ENCODE measurements around the gene KCNH6.
A peak's percentile ranks its signal among the peaks of the same experiment; 100 is the strongest.

The KCNH6 gene, protein sequence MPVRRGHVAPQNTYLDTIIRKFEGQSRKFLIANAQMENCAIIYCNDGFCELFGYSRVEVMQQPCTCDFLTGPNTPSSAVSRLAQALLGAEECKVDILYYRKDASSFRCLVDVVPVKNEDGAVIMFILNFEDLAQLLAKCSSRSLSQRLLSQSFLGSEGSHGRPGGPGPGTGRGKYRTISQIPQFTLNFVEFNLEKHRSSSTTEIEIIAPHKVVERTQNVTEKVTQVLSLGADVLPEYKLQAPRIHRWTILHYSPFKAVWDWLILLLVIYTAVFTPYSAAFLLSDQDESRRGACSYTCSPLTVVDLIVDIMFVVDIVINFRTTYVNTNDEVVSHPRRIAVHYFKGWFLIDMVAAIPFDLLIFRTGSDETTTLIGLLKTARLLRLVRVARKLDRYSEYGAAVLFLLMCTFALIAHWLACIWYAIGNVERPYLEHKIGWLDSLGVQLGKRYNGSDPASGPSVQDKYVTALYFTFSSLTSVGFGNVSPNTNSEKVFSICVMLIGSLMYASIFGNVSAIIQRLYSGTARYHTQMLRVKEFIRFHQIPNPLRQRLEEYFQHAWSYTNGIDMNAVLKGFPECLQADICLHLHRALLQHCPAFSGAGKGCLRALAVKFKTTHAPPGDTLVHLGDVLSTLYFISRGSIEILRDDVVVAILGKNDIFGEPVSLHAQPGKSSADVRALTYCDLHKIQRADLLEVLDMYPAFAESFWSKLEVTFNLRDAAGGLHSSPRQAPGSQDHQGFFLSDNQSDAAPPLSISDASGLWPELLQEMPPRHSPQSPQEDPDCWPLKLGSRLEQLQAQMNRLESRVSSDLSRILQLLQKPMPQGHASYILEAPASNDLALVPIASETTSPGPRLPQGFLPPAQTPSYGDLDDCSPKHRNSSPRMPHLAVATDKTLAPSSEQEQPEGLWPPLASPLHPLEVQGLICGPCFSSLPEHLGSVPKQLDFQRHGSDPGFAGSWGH

DNA sequence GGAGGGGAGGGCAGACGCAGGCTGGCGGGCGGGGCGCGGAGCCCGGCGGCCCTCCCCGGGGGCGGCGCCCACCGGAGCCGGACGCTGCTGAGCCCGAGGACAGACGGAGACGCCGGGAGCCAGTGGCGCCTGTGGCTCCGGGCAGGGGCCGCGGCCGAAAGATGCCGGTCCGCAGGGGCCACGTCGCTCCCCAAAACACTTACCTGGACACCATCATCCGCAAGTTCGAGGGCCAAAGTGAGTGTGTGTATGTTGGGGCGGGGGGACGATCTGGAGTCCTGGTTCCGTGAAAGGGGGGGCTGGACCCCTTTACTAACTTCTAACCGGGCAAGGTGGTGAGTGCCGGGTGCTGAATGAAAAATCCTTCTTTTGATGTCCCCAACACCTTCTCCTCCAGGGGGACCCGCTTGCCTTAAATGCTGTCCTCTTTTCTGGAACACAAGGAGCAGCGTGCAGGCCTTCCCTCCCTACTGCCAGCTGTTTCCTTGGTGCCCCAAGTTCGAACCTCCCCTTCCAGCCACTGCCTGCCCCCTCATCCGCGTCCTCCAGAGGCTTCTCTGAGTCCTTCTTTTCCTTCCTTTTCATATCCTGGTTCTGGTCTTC, at the start of gene KCNH6:
KCNH6 (plus strand) TSS at position 106 of the 603 bp plus-strand sequence; CDS start at position 162, 56 bp downstream.
- DNase-seq (ENCODE audit: low read depth, low spot score), result no peak

DNA sequence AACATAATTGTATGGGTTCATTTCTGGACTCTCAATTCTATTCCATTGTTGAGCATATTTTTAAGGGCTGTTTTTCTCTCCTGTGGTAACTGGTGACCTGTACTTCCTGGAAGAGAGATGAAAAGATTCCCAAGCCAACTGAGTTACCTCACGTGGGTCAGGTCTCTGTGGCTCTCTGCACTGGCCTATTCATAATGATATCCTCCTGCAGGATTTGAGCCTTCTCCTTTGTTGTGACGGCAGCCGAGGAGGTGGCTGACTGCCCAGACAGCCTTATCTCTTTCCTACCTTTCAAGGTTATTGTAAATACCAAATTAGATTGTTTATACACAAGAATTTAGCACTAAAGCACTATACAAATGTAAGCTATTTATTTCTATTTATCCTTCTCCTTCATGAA, 49.0 kb upstream of the KCNH6 start:
- DNase-seq (ENCODE audit: low read depth, low spot score), result no peak

DNA sequence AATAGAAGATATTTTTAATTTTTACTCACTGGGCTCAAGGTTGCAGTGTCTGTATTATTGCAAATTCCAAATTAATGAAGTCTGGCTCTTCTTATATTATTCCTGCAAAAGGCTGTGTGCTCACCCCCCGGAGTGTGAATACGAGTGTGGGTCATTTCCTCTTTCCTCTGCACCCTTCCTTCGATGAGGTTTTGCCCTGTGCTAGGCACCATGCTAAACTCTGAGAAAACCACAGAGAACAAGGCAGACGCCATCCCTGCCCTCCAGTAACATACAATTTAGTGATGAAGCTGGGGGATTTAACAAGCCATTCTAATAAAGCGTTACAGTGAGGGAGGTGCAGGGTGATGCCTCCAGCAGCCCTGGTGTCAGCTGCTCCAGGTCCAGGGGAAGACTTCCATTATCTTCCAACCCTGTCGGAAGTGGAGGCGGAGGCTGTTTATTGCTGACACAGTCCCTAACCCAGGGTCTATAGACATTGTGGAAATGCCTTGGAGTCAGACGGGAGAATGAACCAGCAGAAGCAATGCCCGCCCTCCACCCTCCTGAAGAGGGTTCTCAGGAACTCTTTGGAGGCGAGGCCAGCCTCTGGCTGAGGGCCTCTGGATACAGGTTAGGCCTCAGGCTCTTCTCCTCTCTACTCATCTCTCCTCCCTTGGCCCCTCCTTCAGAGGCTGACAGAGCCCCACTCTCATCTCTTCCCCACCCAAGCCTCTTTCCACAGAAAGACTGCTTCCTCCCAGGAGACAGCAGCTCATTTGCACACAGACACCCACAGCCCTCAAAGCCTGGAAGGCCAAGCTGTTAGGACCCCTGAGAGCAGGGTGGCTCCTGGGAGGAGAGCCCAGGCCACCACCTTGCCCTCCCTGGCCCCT, 48.3 kb upstream of the KCNH6 start:
- DNase-seq (ENCODE audit: low read depth, low spot score), result no peak

DNA sequence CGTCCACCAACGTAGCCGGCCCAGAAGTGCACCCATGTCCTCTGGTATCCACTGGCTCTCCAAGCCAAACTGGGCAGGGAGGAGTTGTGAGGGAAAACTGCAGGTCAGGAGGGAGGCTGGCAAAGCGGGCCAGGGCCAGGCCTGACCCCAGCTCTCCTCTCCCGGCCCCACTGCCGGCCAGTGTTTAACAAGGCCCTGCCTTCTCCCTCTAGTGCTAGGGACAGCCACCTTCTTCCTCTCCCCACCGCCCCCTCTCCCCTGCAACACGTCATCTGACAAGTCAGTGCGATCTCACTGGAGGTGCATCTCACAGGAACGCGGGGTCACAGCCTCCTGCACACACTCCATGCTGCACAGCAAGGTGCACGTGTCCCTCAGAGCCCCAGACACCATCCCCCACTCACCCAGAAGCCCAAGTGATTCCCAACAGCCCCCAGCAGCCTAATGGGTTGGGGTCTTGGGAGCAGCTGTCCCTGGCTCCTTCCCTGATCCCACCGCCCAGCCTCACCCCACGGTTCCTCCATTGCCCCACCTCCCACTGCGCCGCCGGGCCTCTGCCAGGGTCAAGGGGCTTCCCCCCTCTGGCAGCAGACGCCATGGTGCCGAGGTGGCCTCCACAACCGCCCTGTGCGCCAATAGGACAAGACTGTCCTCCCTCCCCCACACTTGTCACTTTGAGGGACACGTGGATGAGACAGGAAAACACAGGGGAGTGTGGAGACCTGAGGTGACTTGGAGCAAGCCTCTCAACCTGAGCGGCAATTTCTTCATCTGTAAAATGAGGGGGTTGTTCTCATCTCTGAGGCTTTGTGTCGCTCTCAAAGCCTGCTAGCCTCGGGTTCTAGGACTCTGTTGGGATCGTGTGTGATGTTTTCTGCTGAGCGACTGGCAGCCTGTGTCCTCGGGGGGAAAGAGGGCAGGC, 47.4 kb upstream of the KCNH6 start:
- no peak for DNase-seq (ENCODE audit: low read depth, low spot score)

DNA sequence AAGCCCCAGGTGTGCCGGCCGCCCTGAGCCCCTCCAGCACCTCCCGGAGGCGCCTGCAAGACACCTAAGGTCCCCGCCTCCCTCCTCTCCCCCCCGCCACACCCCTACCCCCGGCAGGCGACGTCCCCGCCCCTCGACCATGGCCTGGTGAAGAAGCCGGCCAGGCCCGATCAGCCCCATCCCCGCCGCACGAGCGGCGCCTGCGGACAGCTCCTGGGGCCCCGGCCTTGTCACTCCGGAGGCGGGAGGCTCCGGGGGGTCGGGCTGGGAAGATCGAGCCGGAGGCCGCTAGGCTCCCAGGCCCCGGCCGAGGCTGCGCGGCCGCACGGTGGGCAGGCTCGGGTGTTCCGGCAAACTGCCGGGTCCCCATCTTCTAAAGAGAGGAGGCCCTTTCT, 46.7 kb upstream of the KCNH6 start:
- no peak for DNase-seq (ENCODE audit: low read depth, low spot score)

DNA sequence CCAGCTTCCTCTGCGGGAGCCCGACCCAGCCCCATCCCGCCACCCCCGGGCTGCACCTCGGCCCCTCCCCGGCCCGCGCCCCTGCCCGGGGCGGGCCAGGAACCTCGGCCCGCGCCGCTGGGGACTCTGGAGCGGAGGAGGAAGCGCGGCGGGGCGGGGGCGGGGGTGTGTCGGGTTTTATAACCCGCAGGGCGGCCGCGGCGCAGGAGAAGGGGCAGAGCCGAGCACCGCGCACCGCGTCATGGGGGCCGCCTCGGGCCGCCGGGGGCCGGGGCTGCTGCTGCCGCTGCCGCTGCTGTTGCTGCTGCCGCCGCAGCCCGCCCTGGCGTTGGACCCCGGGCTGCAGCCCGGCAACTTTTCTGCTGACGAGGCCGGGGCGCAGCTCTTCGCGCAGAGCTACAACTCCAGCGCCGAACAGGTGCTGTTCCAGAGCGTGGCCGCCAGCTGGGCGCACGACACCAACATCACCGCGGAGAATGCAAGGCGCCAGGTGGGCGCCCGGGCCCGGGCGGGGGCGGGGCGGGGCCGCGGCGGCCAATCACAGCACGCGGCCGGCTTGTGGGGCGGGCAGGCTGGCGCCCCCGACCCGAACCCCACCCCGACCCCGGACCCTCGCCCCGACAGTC, 46.2 kb upstream of the KCNH6 start, which contains the start of gene ACE:
ACE (plus strand) TSS at position 208 of the 626 bp plus-strand sequence; CDS start at position 242, 34 bp downstream.
- no peak for DNase-seq (ENCODE audit: low read depth, low spot score)

DNA sequence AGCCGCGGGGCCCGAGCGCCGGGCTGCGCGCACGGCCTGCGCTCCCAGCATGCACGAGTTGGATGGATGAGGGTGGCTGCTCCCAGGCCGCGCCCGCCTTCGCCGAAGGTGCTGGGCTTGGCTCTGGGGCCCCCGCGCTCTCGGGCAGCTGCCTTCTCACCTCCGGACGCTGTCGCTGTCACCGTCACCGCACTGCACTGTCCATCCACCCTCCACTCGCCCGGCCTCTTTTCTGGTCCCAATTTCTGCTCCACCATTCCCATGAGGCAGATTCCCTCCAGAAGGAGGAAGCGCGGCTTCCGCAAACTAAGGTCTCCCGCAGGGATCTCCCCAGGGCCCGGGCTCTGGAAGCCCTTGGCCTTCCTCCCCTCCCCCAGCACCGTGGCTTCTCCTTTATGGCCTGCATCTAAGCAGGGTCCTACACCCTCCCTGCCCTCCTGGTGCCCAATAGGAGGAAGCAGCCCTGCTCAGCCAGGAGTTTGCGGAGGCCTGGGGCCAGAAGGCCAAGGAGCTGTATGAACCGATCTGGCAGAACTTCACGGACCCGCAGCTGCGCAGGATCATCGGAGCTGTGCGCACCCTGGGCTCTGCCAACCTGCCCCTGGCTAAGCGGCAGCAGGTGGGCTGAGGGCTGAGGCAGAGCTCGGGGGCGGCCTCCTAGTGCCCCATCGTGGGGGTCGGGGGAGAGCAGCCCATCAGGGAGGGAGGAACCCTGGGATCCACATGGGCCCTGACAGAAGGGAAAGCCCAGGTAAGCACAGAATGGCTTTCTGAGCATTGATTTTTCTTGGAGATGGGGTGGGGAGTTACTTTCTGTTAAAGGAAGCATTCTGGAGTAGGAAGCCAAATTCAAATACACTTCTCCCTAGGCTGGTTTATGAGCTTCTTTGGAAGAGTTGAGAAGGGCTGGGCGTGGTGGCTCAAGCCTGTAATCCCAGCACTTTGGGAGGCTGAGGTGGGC, 45.4 kb upstream of the KCNH6 start:
- DNase-seq (ENCODE audit: low read depth, low spot score), result no peak

DNA sequence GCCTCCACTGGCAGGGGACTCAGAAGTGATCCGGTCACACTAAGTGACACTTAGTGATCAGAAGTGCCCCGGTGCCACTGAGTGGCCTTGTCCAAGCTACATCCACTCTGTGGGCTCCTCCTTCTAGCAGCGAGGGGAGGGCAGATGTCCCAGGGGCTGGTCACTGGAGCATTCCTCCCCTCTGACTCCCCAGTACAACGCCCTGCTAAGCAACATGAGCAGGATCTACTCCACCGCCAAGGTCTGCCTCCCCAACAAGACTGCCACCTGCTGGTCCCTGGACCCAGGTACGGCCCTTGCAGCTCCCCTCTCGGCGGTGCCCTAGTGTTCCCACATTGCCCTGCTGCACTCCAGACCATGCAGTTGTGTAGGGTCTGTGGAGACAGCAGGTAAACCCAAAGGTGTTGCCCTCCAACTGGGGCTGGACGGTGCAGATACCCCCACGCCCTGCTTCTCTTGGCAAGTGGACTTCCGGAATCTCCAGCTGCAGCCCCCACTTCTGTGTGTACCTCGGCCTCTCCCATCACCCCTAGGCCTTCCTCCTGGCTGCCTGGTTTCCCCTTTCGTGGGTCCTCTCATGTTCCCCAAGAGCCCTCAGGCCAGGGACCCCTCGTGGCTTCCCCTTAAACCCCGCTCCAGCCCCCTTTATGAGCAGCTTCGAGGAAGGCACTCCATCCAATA, 44.2 kb upstream of the KCNH6 start:
- DNase-seq (ENCODE audit: low read depth, low spot score), result peak; percentile 56

DNA sequence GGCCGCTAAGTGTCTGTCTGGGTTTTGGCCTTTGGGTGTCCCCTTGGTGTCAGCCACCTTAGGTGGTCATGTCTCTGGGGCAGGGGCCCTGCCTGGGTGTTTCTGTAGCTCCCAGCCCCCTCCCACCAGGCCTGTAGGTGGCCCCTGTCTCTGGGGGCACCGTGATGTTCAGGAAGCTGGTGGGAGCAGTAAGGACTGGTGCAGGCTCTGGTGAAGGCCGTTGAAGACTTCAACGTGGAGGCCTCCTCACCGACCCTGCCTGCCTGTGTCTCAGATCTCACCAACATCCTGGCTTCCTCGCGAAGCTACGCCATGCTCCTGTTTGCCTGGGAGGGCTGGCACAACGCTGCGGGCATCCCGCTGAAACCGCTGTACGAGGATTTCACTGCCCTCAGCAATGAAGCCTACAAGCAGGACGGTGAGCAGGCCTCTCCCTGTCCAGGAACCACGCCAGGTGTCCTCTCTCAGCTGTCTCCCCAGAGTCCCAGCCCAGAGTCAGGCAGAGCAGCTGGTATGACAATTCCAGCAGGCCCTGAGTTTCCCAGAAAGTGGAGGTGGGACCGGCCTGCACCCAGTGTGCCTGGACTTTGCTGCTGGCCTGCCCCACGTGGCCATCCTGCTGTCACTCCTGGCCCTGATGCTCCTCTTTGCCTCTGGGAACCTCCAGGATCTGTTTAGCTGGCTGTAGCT, 43.5 kb upstream of the KCNH6 start:
- no peak for DNase-seq (ENCODE audit: low read depth, low spot score)

DNA sequence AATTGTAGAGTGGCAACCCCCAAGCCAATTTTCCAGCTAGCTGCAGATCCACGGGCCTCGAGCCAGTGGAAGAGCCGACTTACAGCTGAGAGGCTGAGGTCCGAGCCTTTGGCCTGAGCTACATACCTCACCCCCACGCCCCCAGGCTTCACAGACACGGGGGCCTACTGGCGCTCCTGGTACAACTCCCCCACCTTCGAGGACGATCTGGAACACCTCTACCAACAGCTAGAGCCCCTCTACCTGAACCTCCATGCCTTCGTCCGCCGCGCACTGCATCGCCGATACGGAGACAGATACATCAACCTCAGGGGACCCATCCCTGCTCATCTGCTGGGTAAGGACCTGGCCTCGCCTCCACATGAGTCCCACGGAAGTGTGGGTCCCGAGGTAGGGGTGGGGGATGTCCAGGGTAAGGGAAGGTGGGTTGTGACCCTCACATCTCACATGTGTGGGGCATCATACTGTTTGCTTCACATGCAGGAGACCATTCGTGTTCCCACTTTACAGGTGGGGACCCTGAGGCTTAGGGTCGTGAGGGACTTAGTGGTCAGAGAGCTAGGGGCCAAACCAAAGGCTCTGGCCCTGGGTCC, 42.9 kb upstream of the KCNH6 start:
- no peak for DNase-seq (ENCODE audit: low read depth, low spot score)

DNA sequence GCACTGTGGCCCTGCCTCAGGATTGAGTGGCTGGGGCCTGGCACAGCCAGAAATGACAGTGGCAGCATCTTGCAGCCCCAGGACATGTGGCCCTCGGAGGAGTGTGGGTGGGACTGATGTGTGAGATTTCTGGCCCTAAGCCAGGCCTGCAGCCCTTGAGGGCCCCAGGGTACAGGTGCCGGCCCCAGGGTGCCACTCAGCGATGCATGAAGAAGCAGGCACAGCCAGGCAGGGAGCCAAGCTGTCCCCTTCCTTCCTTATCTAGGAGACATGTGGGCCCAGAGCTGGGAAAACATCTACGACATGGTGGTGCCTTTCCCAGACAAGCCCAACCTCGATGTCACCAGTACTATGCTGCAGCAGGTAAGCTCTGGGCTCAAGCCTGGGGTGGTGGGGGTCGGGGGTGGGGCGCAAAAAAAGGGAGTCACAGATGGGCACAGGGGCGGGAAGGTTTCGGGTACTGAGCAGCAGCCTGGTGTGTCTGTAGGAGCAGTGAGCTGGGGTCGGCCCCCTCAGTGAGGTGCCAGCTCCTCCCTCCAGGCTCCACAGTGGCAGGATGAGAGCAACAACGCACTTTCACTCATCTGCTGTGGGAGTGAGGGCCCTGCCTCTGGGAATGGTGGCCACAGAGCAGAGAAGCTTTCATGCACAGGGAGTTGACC, 42.2 kb upstream of the KCNH6 start:
- DNase-seq (ENCODE audit: low read depth, low spot score), result no peak

DNA sequence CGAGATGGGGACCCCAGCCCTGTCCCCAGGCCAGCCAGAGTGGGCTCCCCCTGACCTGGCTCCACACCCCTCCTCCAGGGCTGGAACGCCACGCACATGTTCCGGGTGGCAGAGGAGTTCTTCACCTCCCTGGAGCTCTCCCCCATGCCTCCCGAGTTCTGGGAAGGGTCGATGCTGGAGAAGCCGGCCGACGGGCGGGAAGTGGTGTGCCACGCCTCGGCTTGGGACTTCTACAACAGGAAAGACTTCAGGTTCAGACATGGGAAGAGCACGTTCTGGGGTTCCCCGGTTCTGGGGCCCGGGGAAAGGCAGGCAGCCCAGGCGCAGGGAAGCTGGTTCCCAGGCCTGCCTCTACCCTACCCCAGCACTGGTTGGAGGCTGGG, 41.7 kb upstream of the KCNH6 start:
- no peak for DNase-seq (ENCODE audit: low read depth, low spot score)

DNA sequence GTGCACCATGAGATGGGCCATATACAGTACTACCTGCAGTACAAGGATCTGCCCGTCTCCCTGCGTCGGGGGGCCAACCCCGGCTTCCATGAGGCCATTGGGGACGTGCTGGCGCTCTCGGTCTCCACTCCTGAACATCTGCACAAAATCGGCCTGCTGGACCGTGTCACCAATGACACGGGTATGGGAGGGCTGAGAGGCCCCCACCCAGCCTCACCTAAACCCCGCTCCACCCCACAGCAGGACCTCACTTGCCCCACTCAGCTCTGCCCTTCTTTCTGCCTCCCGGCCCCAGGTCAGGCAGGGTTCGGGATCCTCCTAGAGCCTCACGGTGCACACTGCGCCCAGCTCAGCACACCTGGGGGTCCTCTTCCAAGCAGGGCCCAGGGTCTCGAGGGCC, 40.6 kb upstream of the KCNH6 start:
- DNase-seq (ENCODE audit: low read depth, low spot score), result no peak

DNA sequence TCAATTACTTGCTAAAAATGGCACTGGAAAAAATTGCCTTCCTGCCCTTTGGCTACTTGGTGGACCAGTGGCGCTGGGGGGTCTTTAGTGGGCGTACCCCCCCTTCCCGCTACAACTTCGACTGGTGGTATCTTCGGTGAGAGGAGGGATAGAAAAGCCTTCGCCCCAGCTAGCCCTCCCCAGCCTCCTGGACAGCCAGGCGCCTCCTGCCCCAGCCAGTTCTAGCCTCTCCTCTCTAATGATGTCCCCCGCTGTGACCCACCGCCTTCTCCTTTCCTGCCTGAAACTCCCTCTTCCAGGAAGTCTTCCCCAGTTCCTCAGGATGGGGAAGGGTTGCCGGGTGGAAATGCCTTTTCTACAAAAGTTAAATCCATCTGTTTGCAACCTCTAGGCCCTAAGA, 40.1 kb upstream of the KCNH6 start:
- DNase-seq (ENCODE audit: low read depth, low spot score), result no peak

DNA sequence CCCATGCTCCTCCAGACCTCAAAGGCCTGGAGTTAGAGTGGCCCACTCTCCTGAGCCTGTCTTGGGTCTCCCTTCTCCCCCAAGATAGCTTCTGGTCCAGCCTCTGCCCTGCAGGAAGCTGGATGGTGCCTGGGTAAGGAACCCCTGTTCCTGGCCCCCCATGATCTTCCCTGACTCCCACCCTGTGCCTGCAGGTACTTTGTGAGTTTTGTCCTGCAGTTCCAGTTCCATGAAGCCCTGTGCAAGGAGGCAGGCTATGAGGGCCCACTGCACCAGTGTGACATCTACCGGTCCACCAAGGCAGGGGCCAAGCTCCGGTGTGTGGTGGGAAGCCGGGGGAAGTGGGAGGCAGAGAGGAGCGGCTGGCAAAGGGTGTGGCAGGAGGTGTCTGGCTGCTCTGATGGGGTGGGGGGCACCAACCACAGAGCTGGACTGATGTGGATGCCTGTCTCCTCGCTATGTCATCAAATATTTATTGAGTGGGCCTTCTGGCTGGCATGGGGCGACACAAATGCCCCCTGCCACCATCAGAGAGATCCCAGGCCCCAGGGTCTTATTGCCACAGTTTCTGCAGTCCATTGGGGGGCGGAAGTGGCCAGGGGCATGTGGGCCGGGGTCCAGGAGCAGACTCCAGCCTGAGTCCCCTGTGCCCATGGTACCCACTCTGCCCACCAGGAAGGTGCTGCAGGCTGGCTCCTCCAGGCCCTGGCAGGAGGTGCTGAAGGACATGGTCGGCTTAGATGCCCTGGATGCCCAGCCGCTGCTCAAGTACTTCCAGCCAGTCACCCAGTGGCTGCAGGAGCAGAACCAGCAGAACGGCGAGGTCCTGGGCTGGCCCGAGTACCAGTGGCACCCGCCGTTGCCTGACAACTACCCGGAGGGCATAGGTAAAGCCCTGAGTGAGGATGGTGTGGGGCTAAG, 39.2 kb upstream of the KCNH6 start:
- no peak for DNase-seq (ENCODE audit: low read depth, low spot score)
